Omental fat pad (tissue), 4 donors: Measurements from ENCODE around the gene SPTBN5. TPM values are rescaled to one million over a fixed set of nuclear protein-coding genes. Genes with fewer than 3 reads are reported as not detected.

Experiments
- ATAC-seq: fragments of 150-250 bp; one replicate; pipeline ENCODE4 v1.9.1; 2016; ENCODE audit warnings: mild to moderate bottlenecking, moderate library complexity; ENCODE audit not compliant: low FRiP score
- DNase-seq: peaks from one replicate; pipeline ENCODE4 v3.0.0-alpha.2; 2019; ENCODE audit warnings: low spot score
- total RNA-seq, 4 donors: library from RNA; depleted of rRNA; stranded (reverse); fragments of >200 nt; gene quantifications; one replicate each; pipeline ENCODE4 v1.1.0, GENCODE V29; 2016
- TF ChIP-seq, protein P1 (sequence below), 3 donors: fragments of 450-650 bp; IDR thresholded peaks; one replicate each; pipeline ENCODE4 v1.5.1; 2016 to 2017; ENCODE audit warnings: antibody characterized with exemption in 3 of 3, mild to moderate bottlenecking in 3 of 3, moderate library complexity in 2 of 3

SPTBN5 gene
- total RNA-seq, 4 donors from 2014 or later = 0.19 to 3.8 (median 1.8) TPM

DNA sequence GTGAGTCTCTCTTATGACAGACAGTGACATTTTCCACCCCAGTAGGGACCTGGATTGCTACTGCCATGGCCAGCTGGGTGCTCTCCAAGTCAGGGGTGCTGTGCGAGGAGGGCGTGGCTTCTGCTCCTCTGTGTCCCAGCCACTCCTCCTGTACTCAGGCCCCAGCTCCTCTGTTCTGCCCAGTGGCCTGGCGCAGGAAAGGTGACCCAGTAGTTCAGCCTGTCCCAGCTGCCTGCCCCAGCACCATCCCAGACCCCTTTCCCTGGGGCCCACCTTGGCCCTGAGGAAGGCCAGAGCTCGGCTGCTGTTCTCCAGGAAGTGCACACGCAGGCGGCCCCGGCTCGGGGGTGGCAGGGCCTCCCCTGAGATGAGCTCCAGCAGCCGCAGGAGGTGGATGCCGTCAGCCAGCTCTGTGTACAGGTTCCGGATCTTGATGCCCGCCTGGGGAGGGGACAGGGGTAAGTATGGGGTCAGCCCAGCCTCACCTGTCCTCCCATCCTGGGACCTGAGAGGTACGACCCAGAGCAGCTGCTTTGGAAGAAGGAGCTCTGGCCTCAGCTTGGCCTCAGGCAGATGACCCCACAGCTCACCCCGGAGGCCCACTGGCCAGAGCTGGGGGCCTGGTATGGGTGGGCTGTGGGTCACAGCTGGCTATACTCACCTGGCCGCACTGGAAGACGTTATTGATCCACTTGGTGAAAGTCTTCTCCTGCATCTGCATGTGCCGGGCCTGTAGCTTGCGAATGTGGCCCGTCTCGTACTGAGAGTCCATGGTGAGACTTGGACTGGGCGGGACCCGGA lies 1.0 kb downstream of the SPTBN5 start:
- TF ChIP-seq, protein P1, sequence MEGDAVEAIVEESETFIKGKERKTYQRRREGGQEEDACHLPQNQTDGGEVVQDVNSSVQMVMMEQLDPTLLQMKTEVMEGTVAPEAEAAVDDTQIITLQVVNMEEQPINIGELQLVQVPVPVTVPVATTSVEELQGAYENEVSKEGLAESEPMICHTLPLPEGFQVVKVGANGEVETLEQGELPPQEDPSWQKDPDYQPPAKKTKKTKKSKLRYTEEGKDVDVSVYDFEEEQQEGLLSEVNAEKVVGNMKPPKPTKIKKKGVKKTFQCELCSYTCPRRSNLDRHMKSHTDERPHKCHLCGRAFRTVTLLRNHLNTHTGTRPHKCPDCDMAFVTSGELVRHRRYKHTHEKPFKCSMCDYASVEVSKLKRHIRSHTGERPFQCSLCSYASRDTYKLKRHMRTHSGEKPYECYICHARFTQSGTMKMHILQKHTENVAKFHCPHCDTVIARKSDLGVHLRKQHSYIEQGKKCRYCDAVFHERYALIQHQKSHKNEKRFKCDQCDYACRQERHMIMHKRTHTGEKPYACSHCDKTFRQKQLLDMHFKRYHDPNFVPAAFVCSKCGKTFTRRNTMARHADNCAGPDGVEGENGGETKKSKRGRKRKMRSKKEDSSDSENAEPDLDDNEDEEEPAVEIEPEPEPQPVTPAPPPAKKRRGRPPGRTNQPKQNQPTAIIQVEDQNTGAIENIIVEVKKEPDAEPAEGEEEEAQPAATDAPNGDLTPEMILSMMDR (IDR thresholded peaks at IDR 0.05) = no peak
- no peak for ATAC-seq
- no peak for DNase-seq

DNA sequence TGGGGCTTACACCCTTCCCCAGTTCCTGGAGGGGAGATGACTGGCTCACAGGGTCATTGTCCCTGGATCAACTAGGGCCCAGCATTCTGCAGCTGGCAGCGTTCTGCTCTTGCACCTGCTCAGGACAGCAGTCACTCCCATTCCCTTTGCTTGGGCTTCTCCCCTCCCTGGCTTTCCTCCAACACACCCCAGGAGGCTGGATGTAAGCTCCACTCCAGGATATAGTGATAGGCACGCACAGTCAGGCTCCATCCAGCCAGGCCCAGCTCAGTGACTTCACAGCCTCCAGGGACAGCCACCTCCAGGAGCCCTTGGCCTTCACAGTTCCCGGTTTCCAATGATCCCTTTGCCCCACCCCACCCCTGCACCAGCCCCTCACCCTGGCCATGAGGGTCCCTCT lies 1.9 kb downstream of the SPTBN5 start:
- no peak for ATAC-seq
- TF ChIP-seq, protein P1 (IDR thresholded peaks at IDR 0.05) = no peak
- no peak for DNase-seq

DNA sequence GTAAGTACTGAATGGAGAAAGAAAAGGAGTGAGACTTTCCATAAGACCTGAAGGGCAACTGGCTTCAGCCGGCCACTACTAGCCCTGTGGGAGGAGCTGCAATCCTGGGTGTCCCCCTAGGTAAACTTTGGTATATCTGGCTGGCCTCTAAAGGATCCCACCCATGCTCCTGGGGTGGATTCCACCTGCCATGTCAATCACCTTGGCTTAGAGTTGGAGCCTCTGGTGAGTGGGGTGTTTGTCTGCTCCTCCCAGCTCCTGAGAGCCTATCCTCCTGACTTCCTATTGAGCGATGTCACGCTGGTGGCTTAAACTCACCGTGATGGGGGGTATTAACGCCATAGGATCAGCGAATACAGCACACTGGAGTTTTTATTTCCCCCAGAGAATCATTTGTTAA lies 2.6 kb downstream of the SPTBN5 start:
- TF ChIP-seq, protein P1 (IDR thresholded peaks at IDR 0.05) = no peak
- no peak for DNase-seq
- ATAC-seq = no peak

DNA sequence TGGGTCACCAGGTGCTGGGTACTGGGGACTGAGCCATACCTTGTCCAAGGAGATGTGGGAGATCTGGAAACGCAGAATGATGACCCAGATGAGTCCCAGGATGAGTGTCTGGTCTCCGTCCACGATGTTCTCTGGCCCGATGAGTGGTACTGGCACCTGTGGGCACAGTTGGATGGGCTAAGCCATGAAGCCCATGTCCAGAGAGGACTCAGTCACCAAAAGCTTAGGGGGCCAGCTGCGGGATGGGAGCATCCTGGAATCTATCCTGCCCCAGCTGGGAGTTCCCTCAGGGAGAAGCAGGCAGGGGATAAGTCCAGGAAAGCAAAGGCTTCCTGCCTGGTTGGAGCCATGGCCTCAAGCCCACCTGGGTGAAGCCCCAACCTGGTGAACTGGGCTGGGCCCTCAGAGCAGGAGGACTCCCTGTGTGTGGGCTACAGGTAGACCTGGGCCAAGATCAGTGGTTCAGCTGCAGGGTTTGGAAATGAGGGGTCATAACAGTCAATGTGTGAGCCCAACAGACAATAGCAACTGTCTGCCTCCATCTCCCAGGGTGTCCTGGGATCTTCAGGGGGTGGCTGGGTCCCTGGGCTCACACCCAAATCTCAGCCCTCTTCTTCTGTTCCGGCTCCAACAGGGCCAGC lies 3.7 kb downstream of the SPTBN5 start:
- TF ChIP-seq, protein P1 (IDR thresholded peaks at IDR 0.05) = no peak
- ATAC-seq = no peak
- no peak for DNase-seq

DNA sequence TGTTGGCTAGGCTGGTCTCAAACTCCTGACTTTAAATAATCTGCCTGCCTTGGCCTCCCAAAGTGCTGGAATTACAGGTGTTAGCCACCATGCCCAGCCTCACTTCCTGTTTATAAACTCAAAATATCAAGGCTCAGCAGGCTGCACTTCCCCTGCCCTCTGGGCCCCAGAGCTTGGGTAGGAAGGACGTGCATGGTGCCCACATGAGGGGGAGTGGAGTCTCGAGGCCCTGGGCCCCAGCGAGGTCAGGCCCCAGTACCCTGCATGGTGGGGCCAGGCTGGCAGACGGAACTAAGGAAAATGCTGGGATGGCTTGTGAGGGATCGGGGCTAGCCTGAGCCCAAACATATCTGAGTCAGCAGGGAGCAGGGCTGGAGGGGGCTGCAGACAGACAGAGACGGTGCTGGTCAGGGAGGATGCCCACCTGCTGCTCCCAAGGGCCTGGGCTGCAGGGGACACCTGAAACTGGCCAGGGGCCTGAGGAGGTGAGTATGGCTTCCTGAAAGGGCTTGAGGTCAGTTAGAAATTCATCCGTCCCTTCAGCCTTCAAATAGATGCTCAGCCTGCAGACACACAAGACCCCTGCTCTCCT lies 5.1 kb downstream of the SPTBN5 start:
- DNase-seq = no peak
- ATAC-seq = no peak
- TF ChIP-seq, protein P1 (IDR thresholded peaks at IDR 0.05) = no peak

DNA sequence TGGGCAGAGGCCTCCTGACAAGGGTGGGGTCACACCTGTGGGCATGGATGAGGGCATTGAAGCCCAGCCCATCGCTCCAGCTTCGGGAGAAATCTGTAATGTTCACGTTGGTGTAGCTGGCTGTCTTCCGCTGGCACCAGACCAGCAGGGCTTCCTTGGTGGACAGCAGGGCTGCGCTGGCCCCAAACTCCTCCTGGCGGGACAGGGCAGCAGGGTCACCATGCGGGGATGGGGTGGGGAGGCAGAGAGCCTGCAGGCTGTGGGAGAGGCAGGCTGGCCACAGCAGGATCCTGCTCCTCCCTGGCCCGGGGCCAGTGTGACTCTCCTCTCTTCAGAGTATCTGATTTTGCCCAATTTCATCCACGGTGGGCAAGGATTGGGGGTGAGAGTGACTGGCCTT lies 6.0 kb downstream of the SPTBN5 start:
- TF ChIP-seq, protein P1 (IDR thresholded peaks at IDR 0.05) = no peak
- ATAC-seq = no peak
- DNase-seq = no peak
